ENCODE data around the gene KRTAP19-8. TPM values are rescaled to one million over a fixed set of nuclear protein-coding genes. Genes with fewer than 3 reads are reported as not detected.

KRTAP19-8 gene, protein sequence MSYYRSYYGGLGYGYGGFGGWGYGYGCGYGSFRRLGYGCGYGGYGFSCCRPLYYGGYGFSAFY
- total RNA-seq (2022) (not detected in 2 replicates), Bru-seq, nascent RNA (not detected), BruChase-seq, experiment 1, labeled RNA remaining after a 6-hour chase (not detected), BruChase-seq, experiment 2, labeled RNA remaining after a 2-hour chase (not detected)
- long read RNA-seq, result 0 reads

DNA sequence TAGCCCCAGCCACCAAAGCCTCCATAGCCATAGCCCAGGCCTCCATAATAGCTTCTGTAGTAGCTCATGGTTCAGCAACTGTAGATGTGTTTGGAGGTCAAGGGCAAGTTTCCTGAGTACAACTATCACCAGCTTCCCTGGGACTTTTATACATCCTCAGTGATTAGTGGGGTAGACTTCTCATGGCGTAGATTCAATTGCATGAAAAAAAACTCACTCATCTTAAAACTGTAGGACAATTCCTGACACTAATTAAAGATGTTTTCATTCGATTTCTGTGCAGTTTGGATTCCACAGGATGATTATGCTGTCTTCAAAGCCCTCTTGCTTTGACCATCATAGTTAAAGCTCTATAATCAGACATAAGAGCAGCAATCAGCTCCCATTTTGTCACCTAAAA is at the start of gene KRTAP19-8:
TSS of gene KRTAP19-8 (minus strand) at position 101 of the 400 bp plus-strand sequence. CDS start at position 68, 33 bp downstream.
- BruUV-seq (replicated peaks), result no TSS peak
- TF ChIP-seq, protein P1, sequence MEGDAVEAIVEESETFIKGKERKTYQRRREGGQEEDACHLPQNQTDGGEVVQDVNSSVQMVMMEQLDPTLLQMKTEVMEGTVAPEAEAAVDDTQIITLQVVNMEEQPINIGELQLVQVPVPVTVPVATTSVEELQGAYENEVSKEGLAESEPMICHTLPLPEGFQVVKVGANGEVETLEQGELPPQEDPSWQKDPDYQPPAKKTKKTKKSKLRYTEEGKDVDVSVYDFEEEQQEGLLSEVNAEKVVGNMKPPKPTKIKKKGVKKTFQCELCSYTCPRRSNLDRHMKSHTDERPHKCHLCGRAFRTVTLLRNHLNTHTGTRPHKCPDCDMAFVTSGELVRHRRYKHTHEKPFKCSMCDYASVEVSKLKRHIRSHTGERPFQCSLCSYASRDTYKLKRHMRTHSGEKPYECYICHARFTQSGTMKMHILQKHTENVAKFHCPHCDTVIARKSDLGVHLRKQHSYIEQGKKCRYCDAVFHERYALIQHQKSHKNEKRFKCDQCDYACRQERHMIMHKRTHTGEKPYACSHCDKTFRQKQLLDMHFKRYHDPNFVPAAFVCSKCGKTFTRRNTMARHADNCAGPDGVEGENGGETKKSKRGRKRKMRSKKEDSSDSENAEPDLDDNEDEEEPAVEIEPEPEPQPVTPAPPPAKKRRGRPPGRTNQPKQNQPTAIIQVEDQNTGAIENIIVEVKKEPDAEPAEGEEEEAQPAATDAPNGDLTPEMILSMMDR (IDR thresholded peaks at IDR 0.05; ENCODE audit: unreplicated experiment), result no peak
- intact Hi-C loops (cut with micrococcal nuclease), result no loop called here
- DNase-seq (ENCODE audit: unreplicated experiment), result no peak
- Mint-ChIP-seq H3K4me1 (ENCODE audit: insufficient read depth, unreplicated experiment) (no peaks in the 10 kb centered on the region), H3K9me3 (ENCODE audit: unreplicated experiment) (no peaks in the 10 kb centered on the region), H3K36me3 (ENCODE audit: insufficient read depth, unreplicated experiment) (no peaks in the 10 kb centered on the region), H3K27ac (ENCODE audit: low read depth, unreplicated experiment) (no peak within 1 kb of the TSS), H3K4me3 (ENCODE audit: unreplicated experiment) (no peak within 1 kb of the TSS), H3K27me3 (ENCODE audit: insufficient read depth, unreplicated experiment) (peaks cover 38% of the 10 kb centered on the region)
- CTCF ChIA-PET, result interaction anchor here (1.0 kb wide), 1 partner anchor 36 kb away, joined by 3 read pairs; no protein-coding TSS in a partner anchor
- POLR2A ChIA-PET, result interaction anchor here (0.6 kb wide), 1 partner anchor 137 kb away, joined by 3 read pairs; no protein-coding TSS in a partner anchor

DNA sequence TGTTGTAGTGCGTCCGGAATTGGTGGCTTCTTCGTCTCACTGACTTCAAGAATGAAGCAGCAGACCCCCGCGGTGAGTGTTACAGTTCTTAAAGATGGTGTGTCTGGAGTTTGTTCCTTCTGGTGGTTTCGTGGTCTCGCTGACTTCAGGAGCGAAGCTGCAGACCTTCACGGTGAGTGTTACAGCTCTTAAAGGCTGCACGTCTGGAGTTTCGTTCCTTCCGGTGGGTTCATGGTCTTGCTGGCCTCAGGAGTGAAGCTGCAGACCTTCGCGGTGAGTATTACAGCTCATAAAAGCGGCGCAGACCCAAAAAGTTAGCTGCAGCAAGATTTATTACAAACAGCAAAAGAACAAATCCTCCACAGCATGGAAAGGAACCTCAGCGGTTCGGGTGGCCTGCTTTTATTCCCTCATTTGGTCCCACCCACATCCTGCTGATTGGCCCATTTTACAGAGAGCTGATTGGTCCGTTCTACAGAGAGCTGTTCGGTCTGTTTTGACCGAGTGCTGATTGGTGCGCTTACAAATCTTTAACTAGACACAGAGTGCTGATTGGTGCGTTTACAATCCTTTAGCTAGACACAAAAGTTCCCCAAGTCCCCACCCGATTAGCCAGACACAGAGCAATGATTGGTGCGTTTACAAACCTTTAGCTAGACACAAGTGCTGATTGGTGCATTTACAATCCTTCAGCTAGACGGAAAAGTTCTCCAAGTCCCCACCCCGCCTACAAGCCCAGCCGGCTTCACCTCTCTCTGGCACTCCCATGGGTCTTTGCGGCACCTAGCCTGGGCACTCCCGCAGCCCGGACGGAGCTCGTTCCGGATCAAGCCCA is 49.6 kb upstream of the KRTAP19-8 start:
- Mint-ChIP-seq H3K9me3 (ENCODE audit: unreplicated experiment) (no peaks in the 10 kb centered on the region), H3K27me3 (ENCODE audit: insufficient read depth, unreplicated experiment) (peaks cover 30% of the 10 kb centered on the region), H3K4me1 (ENCODE audit: insufficient read depth, unreplicated experiment) (no peaks in the 10 kb centered on the region), H3K27ac (ENCODE audit: low read depth, unreplicated experiment) (no peak overlapping the region), H3K4me3 (ENCODE audit: unreplicated experiment) (no peak overlapping the region), H3K36me3 (ENCODE audit: insufficient read depth, unreplicated experiment) (no peaks in the 10 kb centered on the region)
- BruUV-seq (replicated peaks), result no TSS peak
- no peak for DNase-seq (ENCODE audit: unreplicated experiment)
- ChIA-PET POLR2A (no interaction called here), CTCF (interaction anchor here (0.5 to 6.6 kb wide), 15 partner anchors 10 to 1044 kb away, joined by 3 to 47 read pairs (median 4); no protein-coding TSS in a partner anchor)
- TF ChIP-seq, protein P1 (IDR thresholded peaks at IDR 0.05; ENCODE audit: unreplicated experiment), result no peak
- intact Hi-C loops (cut with micrococcal nuclease), result loop anchor here (5.0 kb wide), 2 partner anchors 581 to 656 kb away; partner anchors contain the start of gene KRTAP13-4

DNA sequence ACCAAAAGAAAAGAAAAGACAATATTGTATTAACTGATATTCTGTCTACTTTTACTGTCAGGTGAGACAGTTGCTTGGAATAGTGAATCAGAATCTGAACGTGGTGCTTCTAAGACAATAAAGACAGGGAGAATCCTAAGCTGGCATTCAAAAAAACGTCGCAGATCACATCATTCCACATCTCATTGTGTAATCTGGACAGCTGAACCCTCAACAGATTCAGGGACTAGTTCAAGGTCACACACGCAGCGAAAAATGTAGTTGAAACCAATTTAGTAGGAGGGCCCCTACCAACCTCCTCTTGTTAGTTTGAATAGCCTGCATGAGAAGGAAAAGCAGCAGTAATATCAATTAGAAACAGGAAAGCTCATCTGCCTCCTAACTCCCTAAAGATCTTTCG is 46.4 kb upstream of the KRTAP19-8 start:
- Mint-ChIP-seq H3K9me3 (ENCODE audit: unreplicated experiment) (no peaks in the 10 kb centered on the region), H3K27ac (ENCODE audit: low read depth, unreplicated experiment) (no peak overlapping the region), H3K36me3 (ENCODE audit: insufficient read depth, unreplicated experiment) (no peaks in the 10 kb centered on the region)

More for the DNA sequence above, 46.4 kb upstream of the KRTAP19-8 start:
- intact Hi-C loops (cut with micrococcal nuclease), result loop anchor here (5.0 kb wide), 2 partner anchors 577 to 652 kb away; partner anchors contain the start of gene KRTAP13-4
- no peak for DNase-seq (ENCODE audit: unreplicated experiment)
- H3K4me3 Mint-ChIP-seq (ENCODE audit: unreplicated experiment), result no peak overlapping the region
- peaks cover 9% of the 10 kb centered on the region for H3K27me3 Mint-ChIP-seq (ENCODE audit: insufficient read depth, unreplicated experiment)
- TF ChIP-seq, protein P1 (IDR thresholded peaks at IDR 0.05; ENCODE audit: unreplicated experiment), result no peak
- H3K4me1 Mint-ChIP-seq (ENCODE audit: insufficient read depth, unreplicated experiment), result no peaks in the 10 kb centered on the region
- POLR2A ChIA-PET, result no interaction called here
- BruUV-seq (replicated peaks), result no TSS peak
- CTCF ChIA-PET, result interaction anchor here (0.6 to 6.6 kb wide), 13 partner anchors 13 to 891 kb away, joined by 3 to 47 read pairs (median 3); no protein-coding TSS in a partner anchor

All from MCF 10A (cell line).